Measurements from ENCODE around the gene NUP93.
"Not testable (repeated sequence)": the region's sequence is repeated elsewhere in the genome, so short reads cannot be mapped to it uniquely, and the experiment has no call there.

NUP93 gene

GRCh38 chr16:56864960-56865359 lies 135.0 kb downstream of the NUP93 start, which contains the start of gene SLC12A3:
SLC12A3 (plus strand) TSS chr16:56865207; CDS start chr16:56865236, 29 bp downstream.
- Histone ChIP-seq H3K4me1 (ENCODE audit: insufficient read depth, poor library complexity, severe bottlenecking) (no peaks in the 10 kb centered on the region), H3K27me3 (ENCODE audit: insufficient read depth, poor library complexity, severe bottlenecking) (no peaks in the 10 kb centered on the region), H3K4me3 (ENCODE audit: severe bottlenecking) (no peak within 1 kb of the TSS), H3K9me3 (ENCODE audit: severe bottlenecking) (no peaks in the 10 kb centered on the region), H3K36me3 (ENCODE audit: low read depth) (no peaks in the 10 kb centered on the region), H3K27ac (ENCODE audit: poor library complexity, severe bottlenecking) (no peak within 1 kb of the TSS)
- DNase-seq (ENCODE audit: low spot score) (no peak), ATAC-seq (ENCODE audit: low read depth) (no peak)
- TF ChIP-seq, protein P1, sequence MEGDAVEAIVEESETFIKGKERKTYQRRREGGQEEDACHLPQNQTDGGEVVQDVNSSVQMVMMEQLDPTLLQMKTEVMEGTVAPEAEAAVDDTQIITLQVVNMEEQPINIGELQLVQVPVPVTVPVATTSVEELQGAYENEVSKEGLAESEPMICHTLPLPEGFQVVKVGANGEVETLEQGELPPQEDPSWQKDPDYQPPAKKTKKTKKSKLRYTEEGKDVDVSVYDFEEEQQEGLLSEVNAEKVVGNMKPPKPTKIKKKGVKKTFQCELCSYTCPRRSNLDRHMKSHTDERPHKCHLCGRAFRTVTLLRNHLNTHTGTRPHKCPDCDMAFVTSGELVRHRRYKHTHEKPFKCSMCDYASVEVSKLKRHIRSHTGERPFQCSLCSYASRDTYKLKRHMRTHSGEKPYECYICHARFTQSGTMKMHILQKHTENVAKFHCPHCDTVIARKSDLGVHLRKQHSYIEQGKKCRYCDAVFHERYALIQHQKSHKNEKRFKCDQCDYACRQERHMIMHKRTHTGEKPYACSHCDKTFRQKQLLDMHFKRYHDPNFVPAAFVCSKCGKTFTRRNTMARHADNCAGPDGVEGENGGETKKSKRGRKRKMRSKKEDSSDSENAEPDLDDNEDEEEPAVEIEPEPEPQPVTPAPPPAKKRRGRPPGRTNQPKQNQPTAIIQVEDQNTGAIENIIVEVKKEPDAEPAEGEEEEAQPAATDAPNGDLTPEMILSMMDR (IDR thresholded peaks at IDR 0.05; ENCODE audit: poor library complexity, severe bottlenecking): no peak

GRCh38 chr16:56865394-56866062 lies 135.6 kb downstream of the NUP93 start:
- no peaks in the 10 kb centered on the region for H3K27me3 ChIP-seq (ENCODE audit: insufficient read depth, poor library complexity, severe bottlenecking)
- ATAC-seq (ENCODE audit: low read depth) (no peak), DNase-seq (ENCODE audit: low spot score) (no peak)
- no peaks in the 10 kb centered on the region for H3K9me3 ChIP-seq (ENCODE audit: severe bottlenecking)
- no peaks in the 10 kb centered on the region for H3K4me1 ChIP-seq (ENCODE audit: insufficient read depth, poor library complexity, severe bottlenecking)
- TF ChIP-seq, protein P1 (IDR thresholded peaks at IDR 0.05; ENCODE audit: poor library complexity, severe bottlenecking): no peak
- H3K36me3 ChIP-seq (ENCODE audit: low read depth): no peaks in the 10 kb centered on the region
- no peak overlapping the region for H3K27ac ChIP-seq (ENCODE audit: poor library complexity, severe bottlenecking)
- no peak overlapping the region for H3K4me3 ChIP-seq (ENCODE audit: severe bottlenecking)

DNA sequence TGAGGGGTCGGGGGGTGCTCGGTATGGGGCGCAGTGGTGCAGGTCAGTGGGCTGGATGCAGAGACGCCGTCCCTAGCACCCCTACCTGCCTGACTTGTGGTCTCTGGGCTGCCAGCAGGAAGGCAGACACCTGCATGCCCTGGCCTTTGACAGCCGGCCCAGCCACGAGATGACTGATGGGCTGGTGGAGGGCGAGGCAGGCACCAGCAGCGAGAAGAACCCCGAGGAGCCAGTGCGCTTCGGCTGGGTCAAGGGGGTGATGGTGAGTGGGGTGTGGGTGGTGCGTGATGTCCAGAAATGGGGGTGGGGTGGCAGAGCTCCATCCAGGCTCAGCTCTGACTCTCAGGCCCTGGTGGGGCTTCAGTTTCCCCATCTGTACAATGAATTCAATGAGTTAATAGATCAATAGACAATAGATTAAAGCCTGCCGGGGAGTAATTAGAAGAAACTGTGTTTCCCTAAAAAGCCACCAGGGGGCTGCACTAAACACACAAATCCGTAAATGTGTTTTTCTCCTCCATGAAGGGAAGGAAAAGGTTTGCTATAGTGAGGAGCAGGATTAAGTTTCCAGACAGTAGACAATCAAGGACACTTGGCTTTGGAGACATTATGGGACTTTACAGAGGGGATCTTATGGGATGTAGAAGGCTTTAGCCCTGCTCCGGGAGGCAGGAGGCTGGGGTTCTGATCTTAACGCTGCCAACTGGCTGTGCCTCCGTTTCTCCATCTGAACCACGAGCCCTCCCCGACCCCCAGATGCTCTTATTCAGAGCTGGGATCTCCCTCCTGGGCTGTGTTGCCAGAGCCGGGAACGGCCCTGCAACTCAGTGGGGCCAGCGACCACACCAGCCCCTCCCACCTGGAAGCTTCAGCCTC lies 137.3 kb downstream of the NUP93 start:
- Histone ChIP-seq H3K27ac (ENCODE audit: poor library complexity, severe bottlenecking) (no peak overlapping the region), H3K36me3 (ENCODE audit: low read depth) (no peaks in the 10 kb centered on the region), H3K4me1 (ENCODE audit: insufficient read depth, poor library complexity, severe bottlenecking) (peaks cover 3% of the 10 kb centered on the region)

DNA sequence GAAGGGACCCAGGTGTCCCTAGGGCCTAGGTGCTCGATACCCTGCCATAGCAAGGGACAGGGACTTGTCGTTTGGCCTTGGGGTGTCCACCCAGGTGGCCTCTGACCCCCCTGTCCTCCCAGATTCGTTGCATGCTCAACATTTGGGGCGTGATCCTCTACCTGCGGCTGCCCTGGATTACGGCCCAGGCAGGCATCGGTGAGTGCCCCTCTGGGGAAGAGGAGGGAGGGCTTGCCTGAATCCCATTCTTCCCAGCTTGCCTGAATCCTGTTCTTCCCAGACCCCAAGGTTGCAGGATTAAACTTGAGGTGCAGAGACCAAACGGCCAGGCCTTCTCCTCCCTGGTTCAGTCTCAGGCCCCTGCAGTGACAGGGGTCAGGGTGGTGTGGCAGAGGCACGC lies 138.2 kb downstream of the NUP93 start:
- Histone ChIP-seq H3K4me1 (ENCODE audit: insufficient read depth, poor library complexity, severe bottlenecking) (peaks cover 3% of the 10 kb centered on the region), H3K9me3 (ENCODE audit: severe bottlenecking) (no peaks in the 10 kb centered on the region), H3K27me3 (ENCODE audit: insufficient read depth, poor library complexity, severe bottlenecking) (no peaks in the 10 kb centered on the region), H3K27ac (ENCODE audit: poor library complexity, severe bottlenecking) (no peak overlapping the region), H3K36me3 (ENCODE audit: low read depth) (no peaks in the 10 kb centered on the region), H3K4me3 (ENCODE audit: severe bottlenecking) (no peak overlapping the region)
- no peak for DNase-seq (ENCODE audit: low spot score)
- TF ChIP-seq, protein P1 (IDR thresholded peaks at IDR 0.05; ENCODE audit: poor library complexity, severe bottlenecking): no peak
- no peak for ATAC-seq (ENCODE audit: low read depth)

More for the DNA sequence above, 137.3 kb downstream of the NUP93 start:
- H3K4me3 ChIP-seq (ENCODE audit: severe bottlenecking): no peak overlapping the region
- no peak for DNase-seq (ENCODE audit: low spot score)
- ATAC-seq (ENCODE audit: low read depth): peak; percentile 37; the same call in 1 of the 3 replicates
- TF ChIP-seq, protein P1 (IDR thresholded peaks at IDR 0.05; ENCODE audit: poor library complexity, severe bottlenecking): peak; percentile 84
- H3K9me3 ChIP-seq (ENCODE audit: severe bottlenecking): no peaks in the 10 kb centered on the region
- H3K27me3 ChIP-seq (ENCODE audit: insufficient read depth, poor library complexity, severe bottlenecking): no peaks in the 10 kb centered on the region

DNA sequence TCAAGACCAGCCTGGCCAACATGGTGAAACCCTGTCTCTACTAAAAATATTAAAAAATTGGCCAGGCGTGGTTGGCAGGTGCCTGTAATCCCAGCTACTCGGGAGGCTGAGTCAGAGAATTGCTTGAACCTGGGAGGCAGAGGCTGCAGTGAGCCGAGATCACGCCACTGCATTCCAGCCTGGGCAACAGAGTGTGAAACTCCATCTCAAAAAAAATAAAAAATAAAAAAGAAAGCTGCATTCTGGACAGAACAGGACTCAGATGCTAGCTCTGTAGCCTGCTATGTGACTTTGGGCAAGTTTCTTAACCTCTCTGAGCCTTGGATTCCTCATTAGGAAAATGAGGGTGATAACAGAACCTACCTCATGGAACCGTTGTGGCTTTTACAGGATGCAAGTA lies 138.8 kb downstream of the NUP93 start:
- H3K36me3 ChIP-seq (ENCODE audit: low read depth); H3K27me3 ChIP-seq (ENCODE audit: insufficient read depth, poor library complexity, severe bottlenecking); H3K4me1 ChIP-seq (ENCODE audit: insufficient read depth, poor library complexity, severe bottlenecking); H3K9me3 ChIP-seq (ENCODE audit: severe bottlenecking); DNase-seq (ENCODE audit: low spot score); H3K4me3 ChIP-seq (ENCODE audit: severe bottlenecking); H3K27ac ChIP-seq (ENCODE audit: poor library complexity, severe bottlenecking); ATAC-seq (ENCODE audit: low read depth): not testable (repeated sequence)

Data from RWPE2 (cell line).